Right lobe of liver (tissue), 6 donors: ENCODE data around the gene INMT. TPM values are rescaled to one million over a fixed set of nuclear protein-coding genes. Genes with fewer than 3 reads are reported as not detected.

Source experiments
- ATAC-seq, 4 donors: fragments of 200-7000 bp; cut with Tn5 transposase; one replicate each; pipeline ENCODE4 v1.9.1; 2020; ENCODE audit warnings: mild to moderate bottlenecking in 4 of 4, moderate library complexity in 4 of 4
- DNase-seq, 3 donors: peaks; one replicate each; pipeline ENCODE4 v3.0.0-alpha.2; 2020
- H3K27ac ChIP-seq, 3 donors: fragments of 200-600 bp; one replicate each; pipeline ENCODE4 v1.8.0; 2022
- H3K27me3 ChIP-seq, 2 donors: fragments of 200-600 bp; one replicate each; pipeline ENCODE4 v1.8.0; 2022
- H3K36me3 ChIP-seq, 4 donors: fragments of 200-600 bp; sonication (generic) in 1 of 4; one replicate each; pipeline versions ENCODE4 v1.5.1 to v1.8.0; 2017 to 2022; ENCODE audit warnings: control low read depth in 1 of 4
- H3K4me1 ChIP-seq, 4 donors: fragments of 200-600 bp; sonication (generic) in 1 of 4; one replicate each; pipeline versions ENCODE4 v1.5.1 to v1.8.0; 2017 to 2022; ENCODE audit warnings: control low read depth in 1 of 4
- H3K4me3 ChIP-seq, 3 donors: fragments of 200-600 bp; one replicate each; pipeline ENCODE4 v1.8.0; 2022
- H3K9me3 ChIP-seq, 4 donors: fragments of 200-600 bp; sonication (generic) in 1 of 4; one replicate each; pipeline versions ENCODE4 v1.5.1 to v1.8.0; 2017 to 2022; ENCODE audit warnings: control low read depth in 1 of 4
- CTCF ChIP-seq, 4 donors: fragments of 200-600 bp in 3 of 4; fragments of 450-650 bp in 1 of 4; IDR thresholded peaks; one replicate each; pipeline versions ENCODE4 v1.5.1 to v1.8.0; 2016 to 2022; ENCODE audit warnings: antibody characterized with exemption in 4 of 4, mild to moderate bottlenecking in 2 of 4
- POLR2A ChIP-seq: fragments of 450-650 bp; IDR thresholded peaks from one replicate; pipeline ENCODE4 v1.6.1; 2017; ENCODE audit warnings: antibody characterized with exemption, mild to moderate bottlenecking
- WGBS: methylation state at CpG from one replicate; pipeline ENCODE4 v1.1.6; 2018; ENCODE audit warnings: low coverage, low lambda C conversion rate; ENCODE audit not compliant: insufficient coverage; ENCODE audit errors: missing lambda C conversion rate; 5-methylcytosine and 5-hydroxymethylcytosine counted together
- intact Hi-C, 2 donors: fragments of 100-400 bp; cut with DNase I; formaldehyde crosslinking; loops; one replicate each; pipeline versions ENCODE4 v1.11.2 to v1.14.1; 2022
- total RNA-seq, 6 experiments: library from RNA; depleted of rRNA in 2 of 6; stranded (reverse); fragments of >200 nt in 2 of 6; fragmentation: NEBNext Ultra II Directional in 3 of 6; extraction: Animal tissue kit (Norgen Biotek cat#: 25700) in 3 of 6; gene quantifications; one replicate each; pipeline versions ENCODE4 v1.1.0 to v1.2.4, GENCODE V29; 2016 to 2023
- donor health status: DM: no; HTN: yes; CAD: no.
- donor health status: DM: no; HTN: no; CAD: no.
- donor health status: DM: no; HTN: no; CAD: no.
- donor health status: DM: no; HTN: yes; CAD: no.
- donor health status: DM: no; HTN: yes; CAD: no.

INMT gene
- total RNA-seq, 6 experiments from 2014 or later, result 14.7 to 58.9 (median 35.5) TPM

GRCh38 chr7:30802812-30803211 is 50.9 kb downstream of the INMT start:
- DNase-seq (no peak), ATAC-seq (no peak)
- Histone ChIP-seq H3K36me3 (no peaks in the 10 kb centered on the region), H3K4me1 (peaks cover 0 to under 1% (median 0%) of the 10 kb centered on the region in 4 donors), H3K9me3 (no peaks in the 10 kb centered on the region), H3K27ac (no peak overlapping the region), H3K27me3 (no peaks in the 10 kb centered on the region), H3K4me3 (no peak overlapping the region)
- 90% methylated on average over 4 of the region's 4 CpGs for WGBS
- intact Hi-C loops, result loop anchor here (5.0 kb wide), 1 partner anchor 174 kb away; no protein-coding TSS in a partner anchor
- TF ChIP-seq POLR2A, result no peak
- no peak for TF ChIP-seq CTCF (IDR thresholded peaks at IDR 0.05)

- no peak for ATAC-seq
- H3K27me3 ChIP-seq, result no peaks in the 10 kb centered on the region
- intact Hi-C loops, result loop anchor here (5.0 kb wide), 1 partner anchor 173 kb away; no protein-coding TSS in a partner anchor
- no peaks in the 10 kb centered on the region for H3K36me3 ChIP-seq
- WGBS, result 71% methylated on average over 3 of the region's 3 CpGs
- no peak for DNase-seq
- H3K4me3 ChIP-seq, result no peak overlapping the region
- H3K9me3 ChIP-seq, result no peaks in the 10 kb centered on the region
- no peak overlapping the region for H3K27ac ChIP-seq
- TF ChIP-seq CTCF (IDR thresholded peaks at IDR 0.05) (no peak), POLR2A (no peak)
- H3K4me1 ChIP-seq, result no peaks in the 10 kb centered on the region
Observed at GRCh38 chr7:30804078-30804661, 52.2 kb downstream of the INMT start.

GRCh38 chr7:30805081-30805691 is 53.3 kb downstream of the INMT start:
- ATAC-seq, result no peak
- no peak for DNase-seq
- Histone ChIP-seq H3K27ac (no peak overlapping the region), H3K27me3 (no peaks in the 10 kb centered on the region), H3K4me1 (peaks cover 0 to 4% (median 0%) of the 10 kb centered on the region in 4 donors), H3K9me3 (no peaks in the 10 kb centered on the region), H3K36me3 (no peaks in the 10 kb centered on the region), H3K4me3 (no peak overlapping the region)
- intact Hi-C loops, result no loop called here
- no peak for TF ChIP-seq CTCF (IDR thresholded peaks at IDR 0.05)
- TF ChIP-seq POLR2A, result no peak
- 93% methylated on average over 7 of the region's 9 CpGs for WGBS

GRCh38 chr7:30805931-30806330 is 54.0 kb downstream of the INMT start:
- intact Hi-C loops, result no loop called here
- Histone ChIP-seq H3K27ac (no peak overlapping the region), H3K9me3 (no peaks in the 10 kb centered on the region), H3K4me3 (no peak overlapping the region), H3K27me3 (no peaks in the 10 kb centered on the region), H3K36me3 (no peaks in the 10 kb centered on the region), H3K4me1 (peaks cover 0 to 4% (median 0%) of the 10 kb centered on the region in 4 donors)
- TF ChIP-seq POLR2A (no peak), CTCF (IDR thresholded peaks at IDR 0.05) (no peak)
- ATAC-seq (no peak), DNase-seq (no peak)
- 73% methylated on average over 6 of the region's 6 CpGs for WGBS

Other genes starting within 250 kb of the INMT start
- gene GGCT, start 247.3 kb upstream of the INMT start, total RNA-seq, result 10 to 100 TPM; 13.2 to 23.8 (median 16.8) TPM
- 100 to 1,000 TPM in 2 of 6 experiments, 10 to 100 TPM in 4; 31.4 to 155 (median 44.7) TPM for gene GARS1, start 157.3 kb upstream of the INMT start, total RNA-seq
- not detected for gene CRHR2, start 69.7 kb upstream of the INMT start, total RNA-seq
- 1 to 10 TPM; 1.2 to 3.2 (median 2.3) TPM for gene MINDY4, start 19.3 kb downstream of the INMT start, total RNA-seq
- gene AQP1, start 159.7 kb downstream of the INMT start, total RNA-seq, result 10 to 100 TPM; 11.3 to 20.8 (median 14.8) TPM
- gene GHRHR, start 211.8 kb downstream of the INMT start, total RNA-seq, result under 1 TPM in 3 of 6 experiments, not detected in 3; 0.37 to 0.60 (median 0.59) TPM